ENCODE results near the gene GATD1.
A peak's percentile ranks its signal among the peaks of the same experiment; 100 is the strongest.

The GATD1 gene

GRCh38 chr11:811446-812245 lies 34.4 kb upstream of the GATD1 start:
- no peak for DNase-seq

GRCh38 chr11:810040-810567 lies 32.8 kb upstream of the GATD1 start:
- no peak for DNase-seq

- DNase-seq, result peak; percentile 87
Observed at GRCh38 chr11:809287-810039, 32.2 kb upstream of the GATD1 start, which contains the start of gene RPLP2. TSS of gene RPLP2 (plus strand) at chr11:809967. CDS start at chr11:810235, 268 bp downstream.

GRCh38 chr11:808427-809286 lies 31.4 kb upstream of the GATD1 start:
- DNase-seq, result no peak

DNA sequence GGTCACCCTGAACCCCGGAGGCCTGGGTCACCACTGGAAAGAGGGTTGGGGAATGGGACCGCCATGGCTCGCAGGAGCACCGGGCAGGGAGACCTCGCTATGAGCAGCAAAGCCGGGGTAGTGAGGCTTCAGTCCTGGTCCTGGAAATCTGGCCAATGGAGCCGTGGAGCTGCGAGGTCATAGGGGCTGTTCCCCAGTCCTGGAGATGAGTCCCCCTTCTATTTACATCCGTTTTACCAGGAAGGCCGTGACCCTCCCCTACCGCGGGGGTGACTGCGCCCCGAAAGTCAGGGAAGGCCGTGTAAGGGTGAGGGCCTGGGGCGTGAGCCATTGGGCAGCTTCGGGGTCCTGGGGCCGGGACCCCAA lies 27.3 kb upstream of the GATD1 start:
- DNase-seq, result no peak

DNA sequence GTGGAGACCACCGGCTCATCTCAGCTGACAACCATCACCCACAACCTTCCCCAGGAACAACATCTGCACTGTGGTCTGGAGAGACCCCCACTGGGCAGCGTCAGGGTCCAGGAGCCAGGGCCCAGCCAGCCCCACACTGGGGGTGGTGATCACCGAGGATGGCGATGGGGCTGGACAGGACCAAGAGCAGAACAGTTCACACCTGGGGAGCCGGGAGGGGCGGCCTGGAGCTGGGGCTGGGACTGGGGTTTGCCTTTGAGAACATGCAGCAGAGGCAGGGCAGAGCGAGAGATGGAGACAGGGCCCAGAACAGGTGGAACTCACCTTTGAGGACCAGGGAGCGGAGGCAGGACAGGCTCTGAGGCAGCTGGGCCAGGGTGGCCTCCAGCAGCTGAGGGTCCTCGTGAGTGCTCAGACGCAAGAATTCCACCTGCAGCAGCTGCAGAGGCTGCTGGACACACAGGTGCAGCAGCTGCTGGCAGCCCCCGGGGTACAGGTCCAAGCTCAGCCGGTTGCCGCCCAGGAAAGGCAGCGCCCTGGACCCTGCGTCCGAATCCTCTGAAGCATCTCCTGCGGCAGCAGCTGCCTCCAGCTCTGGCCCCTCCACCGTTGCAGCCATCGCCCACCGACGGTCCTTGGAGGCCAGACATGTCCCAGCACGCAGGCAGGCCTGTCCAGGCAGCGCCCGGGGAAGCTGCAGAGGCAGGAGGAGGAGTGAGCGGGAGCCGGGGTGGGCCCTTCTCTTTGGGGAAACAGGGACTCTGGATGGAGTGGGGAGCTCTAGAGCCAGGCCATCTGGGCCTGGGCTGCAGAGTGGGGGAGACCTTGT lies 26.7 kb upstream of the GATD1 start:
- DNase-seq, result peak; percentile 58

DNA sequence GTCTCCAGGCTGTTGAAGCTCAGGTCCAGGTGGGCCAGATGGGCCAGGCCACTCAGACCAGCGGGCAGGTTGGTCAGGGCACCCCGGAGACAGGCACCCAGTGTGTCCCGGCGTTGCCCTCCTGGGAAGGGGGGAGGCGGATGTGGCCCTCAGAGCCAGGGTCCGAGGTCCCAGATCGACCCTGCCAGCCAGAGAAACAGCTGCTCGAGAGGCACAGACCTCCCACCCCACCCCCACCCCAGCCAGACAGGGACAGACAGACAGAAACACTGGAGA lies 26.1 kb upstream of the GATD1 start:
- DNase-seq, result no peak

GRCh38 chr11:802693-803466 lies 25.6 kb upstream of the GATD1 start:
- no peak for DNase-seq

GRCh38 chr11:802018-802617 lies 24.8 kb upstream of the GATD1 start:
- no peak for DNase-seq

- no peak for DNase-seq
Observed at GRCh38 chr11:801097-801780, 24.0 kb upstream of the GATD1 start.

GRCh38 chr11:800473-800872 lies 23.2 kb upstream of the GATD1 start:
- DNase-seq, result no peak

DNA sequence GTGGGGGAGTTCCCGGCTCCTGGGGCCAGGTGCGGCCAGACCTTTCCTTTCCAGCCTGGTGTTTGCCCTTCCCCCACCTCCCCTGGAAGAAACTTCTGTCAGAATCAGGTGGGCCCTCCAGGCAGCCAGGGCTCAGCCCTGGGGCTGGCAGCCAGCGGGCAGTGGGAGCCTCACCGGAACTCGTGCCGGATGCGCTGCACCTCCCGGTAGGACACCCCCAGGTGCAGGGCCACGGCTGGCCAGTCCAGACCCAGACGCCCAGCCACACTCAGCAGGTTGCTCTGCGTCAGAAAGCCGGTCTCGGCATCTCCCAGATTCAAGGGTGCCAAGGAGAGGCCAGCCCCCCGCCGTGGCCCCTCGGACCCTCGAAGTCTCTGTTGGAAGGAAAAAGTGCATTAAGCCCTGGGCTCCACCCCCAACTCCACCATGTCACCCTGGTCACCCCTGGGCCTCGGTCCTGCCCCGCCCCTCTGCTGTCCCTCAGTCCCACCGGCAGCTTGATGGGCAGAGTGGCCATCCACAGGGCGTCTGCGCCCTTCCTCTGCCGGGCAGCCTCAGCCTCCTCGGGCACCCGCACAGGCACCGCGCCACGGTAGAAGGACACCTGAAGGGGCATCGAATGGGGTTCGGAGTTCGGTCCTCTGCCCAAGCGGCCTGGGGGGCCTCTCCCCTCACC lies 22.5 kb upstream of the GATD1 start:
- no peak for DNase-seq

GRCh38 chr11:798093-798713 lies 20.9 kb upstream of the GATD1 start, which contains the start of gene SLC25A22:
TSS of gene SLC25A22 (minus strand) at chr11:798281. CDS start at chr11:795006, 3,275 bp downstream.
- no peak for DNase-seq

GRCh38 chr11:797296-798092 lies 20.2 kb upstream of the GATD1 start:
- peak; percentile 61 for DNase-seq

- no peak for DNase-seq
Observed at GRCh38 chr11:796565-797295, 19.4 kb upstream of the GATD1 start.

- DNase-seq, result peak; percentile 67
Observed at GRCh38 chr11:795634-796564, 18.6 kb upstream of the GATD1 start.

Data from NCI-H510A (cell line).